ENCODE data around the gene DNASE1L3.

- TF ChIP-seq EZH2phosphoT487 (IDR thresholded peaks at IDR 0.05; ENCODE audit: insufficient read depth, low read depth) (no peak), EZH2 (IDR thresholded peaks at IDR 0.05; ENCODE audit: insufficient read depth, poor library complexity, severe bottlenecking) (no peak)
Measured at GRCh38 chr3:58167431-58168351, 43.1 kb downstream of the DNASE1L3 start.
